Measurements from ENCODE around the gene FUOM.

Gene FUOM

GRCh38 chr10:133334503-133335245, 23.1 kb downstream of the FUOM start:
- Histone ChIP-seq H3K36me3 (ENCODE audit: control insufficient read depth in 1 of 2, insufficient read depth in 2 of 2, low read length in 2 of 2) (no peaks in the 10 kb centered on the region), H3K27me3 (ENCODE audit: low read depth, low read length) (peaks cover 33% of the 10 kb centered on the region), H3K27ac (ENCODE audit: low read length) (no peak overlapping the region), H3K4me3 (ENCODE audit: low read depth in 1 of 2, low read length in 2 of 2) (peak overlapping the region in 1 of 2 donors; percentile 60), H3K9me3 (ENCODE audit: control insufficient read depth in 1 of 2, low read length in 2 of 2) (no peaks in the 10 kb centered on the region), H3K4me1 (ENCODE audit: control insufficient read depth in 1 of 2, insufficient read depth in 2 of 2, low read length in 2 of 2) (peaks cover 0 to 29% of the 10 kb centered on the region in 2 donors)

DNA sequence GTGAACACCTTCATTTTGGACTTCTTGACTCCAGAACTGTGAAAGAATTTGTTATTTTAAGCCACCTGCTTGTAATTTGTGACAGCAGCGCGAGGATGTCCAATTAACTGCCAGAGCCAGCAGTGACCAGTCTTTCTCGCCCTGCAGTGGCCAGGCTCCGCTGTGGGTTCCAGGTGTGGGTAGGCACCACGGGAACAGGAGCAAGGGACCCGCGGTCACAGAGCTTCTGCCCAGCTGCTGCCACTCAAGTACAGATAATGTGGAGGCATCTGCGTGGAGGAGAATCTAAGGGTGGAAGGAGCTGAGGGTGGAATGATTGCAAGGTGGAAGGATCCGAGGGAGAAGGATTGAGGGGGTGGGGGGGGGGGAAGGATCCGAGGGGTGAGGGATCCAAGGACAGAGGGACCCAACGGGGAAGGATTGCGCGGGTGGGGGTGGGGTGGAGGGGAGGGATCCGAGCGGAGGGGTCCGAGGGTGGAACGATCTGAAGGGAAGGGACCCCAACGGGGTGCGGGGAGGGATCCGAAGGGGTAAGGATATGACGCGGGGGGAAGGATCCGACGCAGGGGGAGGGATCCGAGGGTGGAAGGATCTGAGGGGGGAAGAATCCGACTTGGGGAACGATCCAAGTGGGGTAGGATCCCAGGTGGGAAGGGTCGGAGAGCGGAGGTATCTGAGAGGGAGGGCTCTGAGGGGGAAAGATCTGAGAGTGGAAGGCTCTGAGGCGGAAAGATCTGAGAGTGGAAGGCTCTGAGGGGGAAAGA, 24.7 kb downstream of the FUOM start:
- Histone ChIP-seq H3K9me3 (ENCODE audit: control insufficient read depth in 1 of 2, low read length in 2 of 2) (no peaks in the 10 kb centered on the region), H3K27ac (ENCODE audit: low read length) (no peak overlapping the region), H3K4me3 (ENCODE audit: low read depth in 1 of 2, low read length in 2 of 2) (no peak overlapping the region), H3K4me1 (ENCODE audit: control insufficient read depth in 1 of 2, insufficient read depth in 2 of 2, low read length in 2 of 2) (peaks cover 0 to 33% of the 10 kb centered on the region in 2 donors), H3K36me3 (ENCODE audit: control insufficient read depth in 1 of 2, insufficient read depth in 2 of 2, low read length in 2 of 2) (no peaks in the 10 kb centered on the region), H3K27me3 (ENCODE audit: low read depth, low read length) (peaks cover 37% of the 10 kb centered on the region)

DNA sequence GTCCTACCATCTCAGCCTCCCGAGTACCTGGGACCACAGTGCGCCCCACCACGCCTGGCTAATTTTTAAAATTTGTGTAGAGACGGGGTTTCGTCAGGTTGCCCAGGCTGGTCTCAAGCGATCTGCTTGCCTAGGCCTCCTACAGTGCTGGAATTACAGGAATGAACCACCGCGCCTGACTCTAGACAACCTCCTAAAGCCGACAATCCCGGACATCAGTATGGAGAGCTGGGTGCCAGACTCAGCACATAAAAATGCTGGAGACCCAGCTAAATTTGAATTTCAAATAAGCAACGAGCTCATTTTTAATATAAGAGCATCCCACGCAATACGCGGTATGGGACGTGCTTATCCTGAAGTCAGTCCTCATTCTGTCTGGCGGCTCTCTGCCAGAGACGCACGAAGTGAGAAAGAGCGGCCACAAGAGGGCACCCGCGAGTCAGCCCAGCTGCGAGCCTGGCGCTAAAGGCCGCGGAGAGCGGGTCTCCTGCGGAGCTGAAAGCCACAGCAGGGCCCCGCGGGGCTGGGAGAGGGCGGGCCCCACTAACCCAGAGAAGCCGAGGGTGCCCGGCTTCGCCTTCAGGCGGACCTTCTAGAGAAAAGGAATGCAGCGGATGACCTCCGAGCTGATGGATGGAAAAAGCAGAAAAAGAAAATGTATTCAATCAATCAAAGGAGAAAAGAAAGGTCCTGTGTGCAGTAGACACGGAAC, 28.2 kb downstream of the FUOM start:
- Histone ChIP-seq H3K36me3 (ENCODE audit: control insufficient read depth in 1 of 2, insufficient read depth in 2 of 2, low read length in 2 of 2) (no peaks in the 10 kb centered on the region), H3K9me3 (ENCODE audit: control insufficient read depth in 1 of 2, low read length in 2 of 2) (no peaks in the 10 kb centered on the region), H3K27me3 (ENCODE audit: low read depth, low read length) (peaks cover 52% of the 10 kb centered on the region), H3K4me1 (ENCODE audit: control insufficient read depth in 1 of 2, insufficient read depth in 2 of 2, low read length in 2 of 2) (peaks cover 0 to 26% of the 10 kb centered on the region in 2 donors), H3K27ac (ENCODE audit: low read length) (no peak overlapping the region), H3K4me3 (ENCODE audit: low read depth in 1 of 2, low read length in 2 of 2) (peak overlapping the region; percentile 26 to 48)

- H3K27ac ChIP-seq (ENCODE audit: low read length), result no peak overlapping the region
- H3K36me3 ChIP-seq (ENCODE audit: control insufficient read depth in 1 of 2, insufficient read depth in 2 of 2, low read length in 2 of 2), result no peaks in the 10 kb centered on the region
- H3K27me3 ChIP-seq (ENCODE audit: low read depth, low read length), result peaks cover 52% of the 10 kb centered on the region
Observed at GRCh38 chr10:133328358-133329343, 29.2 kb downstream of the FUOM start.

GRCh38 chr10:133327651-133328357, 30.0 kb downstream of the FUOM start:
- Histone ChIP-seq H3K9me3 (ENCODE audit: control insufficient read depth in 1 of 2, low read length in 2 of 2) (no peaks in the 10 kb centered on the region), H3K36me3 (ENCODE audit: control insufficient read depth in 1 of 2, insufficient read depth in 2 of 2, low read length in 2 of 2) (no peaks in the 10 kb centered on the region), H3K27ac (ENCODE audit: low read length) (no peak overlapping the region), H3K4me3 (ENCODE audit: low read depth in 1 of 2, low read length in 2 of 2) (no peak overlapping the region), H3K27me3 (ENCODE audit: low read depth, low read length) (peaks cover 50% of the 10 kb centered on the region), H3K4me1 (ENCODE audit: control insufficient read depth in 1 of 2, insufficient read depth in 2 of 2, low read length in 2 of 2) (peaks cover 0 to 25% of the 10 kb centered on the region in 2 donors)

More at GRCh38 chr10:133328358-133329343, 29.2 kb downstream of the FUOM start:
- Histone ChIP-seq H3K4me1 (ENCODE audit: control insufficient read depth in 1 of 2, insufficient read depth in 2 of 2, low read length in 2 of 2) (peaks cover 0 to 25% of the 10 kb centered on the region in 2 donors), H3K9me3 (ENCODE audit: control insufficient read depth in 1 of 2, low read length in 2 of 2) (no peaks in the 10 kb centered on the region), H3K4me3 (ENCODE audit: low read depth in 1 of 2, low read length in 2 of 2) (no peak overlapping the region)

GRCh38 chr10:133326745-133327650, 30.8 kb downstream of the FUOM start:
- Histone ChIP-seq H3K9me3 (ENCODE audit: control insufficient read depth in 1 of 2, low read length in 2 of 2) (no peaks in the 10 kb centered on the region), H3K36me3 (ENCODE audit: control insufficient read depth in 1 of 2, insufficient read depth in 2 of 2, low read length in 2 of 2) (no peaks in the 10 kb centered on the region), H3K4me3 (ENCODE audit: low read depth in 1 of 2, low read length in 2 of 2) (no peak overlapping the region), H3K27me3 (ENCODE audit: low read depth, low read length) (peaks cover 42% of the 10 kb centered on the region), H3K27ac (ENCODE audit: low read length) (no peak overlapping the region), H3K4me1 (ENCODE audit: control insufficient read depth in 1 of 2, insufficient read depth in 2 of 2, low read length in 2 of 2) (peaks cover 0 to 25% of the 10 kb centered on the region in 2 donors)

DNA sequence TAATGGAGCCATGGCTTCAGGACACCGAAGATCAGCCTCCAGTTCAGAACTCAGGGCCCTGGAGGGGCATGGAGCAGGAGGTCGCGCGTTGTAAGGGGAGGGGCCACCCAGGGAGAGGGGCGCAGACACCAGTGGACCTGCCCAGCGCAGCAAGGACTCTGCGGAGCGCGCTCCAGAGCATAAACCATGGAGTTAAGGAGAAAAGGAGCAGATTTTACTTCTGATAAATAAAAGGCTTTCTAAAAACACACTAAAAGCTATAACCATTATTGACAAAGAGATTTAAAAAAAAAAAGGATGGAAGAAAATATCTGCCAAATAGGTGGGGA, 31.6 kb downstream of the FUOM start:
- Histone ChIP-seq H3K4me3 (ENCODE audit: low read depth in 1 of 2, low read length in 2 of 2) (peak overlapping the region in 1 of 2 donors; percentile 56), H3K9me3 (ENCODE audit: control insufficient read depth in 1 of 2, low read length in 2 of 2) (no peaks in the 10 kb centered on the region), H3K27me3 (ENCODE audit: low read depth, low read length) (peaks cover 41% of the 10 kb centered on the region), H3K36me3 (ENCODE audit: control insufficient read depth in 1 of 2, insufficient read depth in 2 of 2, low read length in 2 of 2) (no peaks in the 10 kb centered on the region), H3K4me1 (ENCODE audit: control insufficient read depth in 1 of 2, insufficient read depth in 2 of 2, low read length in 2 of 2) (peaks cover 0 to 25% of the 10 kb centered on the region in 2 donors), H3K27ac (ENCODE audit: low read length) (no peak overlapping the region)

- H3K27me3 ChIP-seq (ENCODE audit: low read depth, low read length), result peaks cover 41% of the 10 kb centered on the region
- H3K4me1 ChIP-seq (ENCODE audit: control insufficient read depth in 1 of 2, insufficient read depth in 2 of 2, low read length in 2 of 2), result peaks cover 0 to 25% of the 10 kb centered on the region in 2 donors
- H3K4me3 ChIP-seq (ENCODE audit: low read depth in 1 of 2, low read length in 2 of 2), result peak overlapping the region in 1 of 2 donors; percentile 56
- H3K9me3 ChIP-seq (ENCODE audit: control insufficient read depth in 1 of 2, low read length in 2 of 2), result peaks cover 0 to 2% of the 10 kb centered on the region in 2 donors
- H3K27ac ChIP-seq (ENCODE audit: low read length), result no peak overlapping the region
- no peaks in the 10 kb centered on the region for H3K36me3 ChIP-seq (ENCODE audit: control insufficient read depth in 1 of 2, insufficient read depth in 2 of 2, low read length in 2 of 2)
Observed at GRCh38 chr10:133325440-133326222, 32.2 kb downstream of the FUOM start.

- no peaks in the 10 kb centered on the region for H3K36me3 ChIP-seq (ENCODE audit: control insufficient read depth in 1 of 2, insufficient read depth in 2 of 2, low read length in 2 of 2)
- H3K27ac ChIP-seq (ENCODE audit: low read length), result no peak overlapping the region
- peaks cover 0 to 22% of the 10 kb centered on the region in 2 donors for H3K4me1 ChIP-seq (ENCODE audit: control insufficient read depth in 1 of 2, insufficient read depth in 2 of 2, low read length in 2 of 2)
- peaks cover 0 to 2% of the 10 kb centered on the region in 2 donors for H3K9me3 ChIP-seq (ENCODE audit: control insufficient read depth in 1 of 2, low read length in 2 of 2)
- peaks cover 41% of the 10 kb centered on the region for H3K27me3 ChIP-seq (ENCODE audit: low read depth, low read length)
- H3K4me3 ChIP-seq (ENCODE audit: low read depth in 1 of 2, low read length in 2 of 2), result peak overlapping the region in 1 of 2 donors; percentile 56
Observed at GRCh38 chr10:133324857-133325260, 33.0 kb downstream of the FUOM start.

Data from muscle layer of duodenum (tissue), 2 donors.